Skin epidermis (tissue), 12 donors: Measurements from ENCODE around the gene KMT2D.
"Not testable (repeated sequence)": the region's sequence is repeated elsewhere in the genome, so short reads cannot be mapped to it uniquely, and the experiment has no call there.

Experiments
- H3K27ac ChIP-seq, 21 experiments: fragments of 200-600 bp; sonication (generic) in 11 of 21; one replicate each; pipeline ENCODE4 v1.5.0; 2020; ENCODE audit warnings: mild to moderate bottlenecking in 3 of 21, inconsistent platforms in 2 of 21, moderate library complexity in 2 of 21
- H3K4me3 ChIP-seq, 7 experiments: fragments of 200-600 bp; sonication (generic) in 2 of 7; one replicate each; pipeline ENCODE4 v1.5.0; 2020; ENCODE audit warnings: inconsistent platforms in 2 of 7, mild to moderate bottlenecking in 2 of 7, moderate library complexity in 1 of 7

The KMT2D gene

GRCh38 chr12:49089821-49090773 lies 29.5 kb upstream of the KMT2D start:
- H3K27ac ChIP-seq, result no peak overlapping the region
- peak overlapping the region; percentile 11 to 36 (median 22) for H3K4me3 ChIP-seq

- Histone ChIP-seq H3K27ac (no peak overlapping the region), H3K4me3 (no peak overlapping the region)
Measured at GRCh38 chr12:49088932-49089330, 28.3 kb upstream of the KMT2D start.

- Histone ChIP-seq H3K27ac (no peak overlapping the region), H3K4me3 (no peak overlapping the region)
Measured at GRCh38 chr12:49088150-49088931, 27.7 kb upstream of the KMT2D start.

GRCh38 chr12:49086116-49086515 lies 25.5 kb upstream of the KMT2D start:
- no peak overlapping the region for H3K4me3 ChIP-seq
- H3K27ac ChIP-seq, result no peak overlapping the region

- no peak overlapping the region for H3K27ac ChIP-seq
Measured at GRCh38 chr12:49084438-49084837, 23.8 kb upstream of the KMT2D start.

GRCh38 chr12:49079793-49080192 lies 19.2 kb upstream of the KMT2D start:
- Histone ChIP-seq H3K4me3 (no peak overlapping the region), H3K27ac (no peak overlapping the region)

More at GRCh38 chr12:49084438-49084837, 23.8 kb upstream of the KMT2D start:
- no peak overlapping the region for H3K4me3 ChIP-seq

- Histone ChIP-seq H3K4me3 (no peak overlapping the region), H3K27ac (no peak overlapping the region)
Measured at GRCh38 chr12:49070971-49071370, 10.4 kb upstream of the KMT2D start.

- Histone ChIP-seq H3K4me3 (peak within 1 kb of the TSS; percentile 54 to 84 (median 74)), H3K27ac (peak within 1 kb of the TSS in 18 of 21 experiments; percentile 1 to 81 (median 60))
Measured at GRCh38 chr12:49069507-49070346, 9.1 kb upstream of the KMT2D start, which contains the start of gene RHEBL1. Gene RHEBL1 (minus strand): TSS chr12:49069979. CDS start chr12:49069785, 194 bp downstream.

- Histone ChIP-seq H3K27ac (peak overlapping the region in 12 of 21 experiments; percentile 1 to 81 (median 68)), H3K4me3 (peak overlapping the region; percentile 54 to 84 (median 74))
Measured at GRCh38 chr12:49068879-49069506, 8.4 kb upstream of the KMT2D start.

GRCh38 chr12:49066120-49066519 lies 5.5 kb upstream of the KMT2D start:
- no peak overlapping the region for H3K27ac ChIP-seq

GRCh38 chr12:49064767-49065152 lies 4.2 kb upstream of the KMT2D start:
- Histone ChIP-seq H3K27ac (no peak overlapping the region), H3K4me3 (no peak overlapping the region)

More at GRCh38 chr12:49066120-49066519, 5.5 kb upstream of the KMT2D start:
- H3K4me3 ChIP-seq, result no peak overlapping the region

GRCh38 chr12:49061916-49062315 lies 1.3 kb upstream of the KMT2D start:
- H3K27ac ChIP-seq, result not testable (repeated sequence)

GRCh38 chr12:49061157-49061650 lies 610 bp upstream of the KMT2D start:
- peak overlapping the region; percentile 76 to 97 (median 93) for H3K4me3 ChIP-seq
- H3K27ac ChIP-seq, result peak overlapping the region in 20 of 21 experiments; percentile 96 to 100 (median 99)

More at GRCh38 chr12:49061916-49062315, 1.3 kb upstream of the KMT2D start:
- not testable (repeated sequence) for H3K4me3 ChIP-seq

GRCh38 chr12:49059299-49060171 lies 1.1 kb downstream of the KMT2D start:
- peak overlapping the region; percentile 96 to 100 (median 99) for H3K27ac ChIP-seq
- H3K4me3 ChIP-seq, result peak overlapping the region; percentile 76 to 97 (median 93)

- Histone ChIP-seq H3K4me3 (peak overlapping the region; percentile 76 to 97 (median 93)), H3K27ac (peak overlapping the region; percentile 96 to 100 (median 99))
Measured at GRCh38 chr12:49059045-49059298, 1.6 kb downstream of the KMT2D start.

GRCh38 chr12:49058366-49059044 lies 2.1 kb downstream of the KMT2D start:
- H3K4me3 ChIP-seq, result peak overlapping the region; percentile 76 to 97 (median 93)
- peak overlapping the region; percentile 36 to 100 (median 99) for H3K27ac ChIP-seq

GRCh38 chr12:49057888-49058287 lies 2.7 kb downstream of the KMT2D start:
- Histone ChIP-seq H3K27ac (peak overlapping the region in 16 of 21 experiments; percentile 9 to 100 (median 96)), H3K4me3 (peak overlapping the region; percentile 76 to 97 (median 93))
